ENCODE data around the gene RNF31.

DNA sequence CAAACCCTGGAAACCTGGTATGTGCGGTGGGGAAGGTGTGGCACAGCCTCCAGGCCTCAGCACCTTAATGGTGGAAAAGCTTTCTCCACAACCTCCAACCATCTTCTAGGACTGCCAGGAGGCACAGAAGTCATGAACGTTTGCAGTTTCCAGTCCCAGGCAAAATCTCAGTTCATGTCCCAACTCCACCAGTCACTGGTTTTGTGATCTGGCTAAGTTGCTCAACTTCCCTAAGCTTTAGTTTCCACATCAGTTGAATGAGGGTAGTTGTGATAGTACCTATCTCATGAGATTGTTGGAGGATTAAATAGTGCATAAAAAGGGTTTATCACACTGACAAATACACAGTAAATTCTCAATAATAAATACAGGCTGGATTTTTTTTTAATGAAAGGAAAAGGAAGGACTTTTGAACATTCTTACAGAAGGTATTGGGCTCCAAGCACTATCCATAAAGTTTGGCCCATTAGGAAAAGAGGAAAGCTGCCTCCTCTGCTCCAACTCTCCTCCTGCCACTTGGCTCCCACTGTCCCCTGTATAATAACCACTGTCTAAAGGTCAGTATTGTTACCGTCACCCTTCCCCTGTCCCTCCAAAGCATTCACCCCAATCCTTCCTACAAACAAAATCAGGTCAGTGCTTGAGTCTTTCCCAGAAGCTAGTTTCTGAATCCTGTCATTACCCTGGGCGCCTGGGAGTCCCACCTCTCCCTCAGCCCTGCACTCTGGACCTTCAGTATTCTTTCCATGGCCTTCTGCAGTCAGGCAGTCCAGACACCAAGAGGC, 46.9 kb upstream of the RNF31 start:
- TF ChIP-seq, protein P1, sequence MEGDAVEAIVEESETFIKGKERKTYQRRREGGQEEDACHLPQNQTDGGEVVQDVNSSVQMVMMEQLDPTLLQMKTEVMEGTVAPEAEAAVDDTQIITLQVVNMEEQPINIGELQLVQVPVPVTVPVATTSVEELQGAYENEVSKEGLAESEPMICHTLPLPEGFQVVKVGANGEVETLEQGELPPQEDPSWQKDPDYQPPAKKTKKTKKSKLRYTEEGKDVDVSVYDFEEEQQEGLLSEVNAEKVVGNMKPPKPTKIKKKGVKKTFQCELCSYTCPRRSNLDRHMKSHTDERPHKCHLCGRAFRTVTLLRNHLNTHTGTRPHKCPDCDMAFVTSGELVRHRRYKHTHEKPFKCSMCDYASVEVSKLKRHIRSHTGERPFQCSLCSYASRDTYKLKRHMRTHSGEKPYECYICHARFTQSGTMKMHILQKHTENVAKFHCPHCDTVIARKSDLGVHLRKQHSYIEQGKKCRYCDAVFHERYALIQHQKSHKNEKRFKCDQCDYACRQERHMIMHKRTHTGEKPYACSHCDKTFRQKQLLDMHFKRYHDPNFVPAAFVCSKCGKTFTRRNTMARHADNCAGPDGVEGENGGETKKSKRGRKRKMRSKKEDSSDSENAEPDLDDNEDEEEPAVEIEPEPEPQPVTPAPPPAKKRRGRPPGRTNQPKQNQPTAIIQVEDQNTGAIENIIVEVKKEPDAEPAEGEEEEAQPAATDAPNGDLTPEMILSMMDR (IDR thresholded peaks at IDR 0.05), result no peak
- no peak for TF ChIP-seq EZH2 (IDR thresholded peaks at IDR 0.05; ENCODE audit: borderline replicate concordance, insufficient read depth, low read depth, low read length, poor library complexity, severe bottlenecking)
